NB4 (cell line): ENCODE measurements around the gene PLA2G4A.
"Not testable (repeated sequence)": the region's sequence is repeated elsewhere in the genome, so short reads cannot be mapped to it uniquely, and the experiment has no call there.

ENCODE experiments used
- CTCF ChIP-seq: IDR thresholded peaks from one replicate; pipeline ENCODE4 v1.5.1; 2012; ENCODE audit warnings: low read depth, low read length
- MAX ChIP-seq: IDR thresholded peaks from 2 replicates; pipeline ENCODE4 v1.6.1; 2011; ENCODE audit warnings: low read depth, low read length
- MYC ChIP-seq: IDR thresholded peaks from 2 replicates; pipeline ENCODE4 v1.6.1; 2011; ENCODE audit warnings: low read depth, low read length
- POLR2A ChIP-seq: IDR thresholded peaks from 2 replicates; pipeline ENCODE4 v1.6.1; 2011; ENCODE audit warnings: mild to moderate bottlenecking; ENCODE audit not compliant: insufficient read length; ENCODE audit errors: extremely low read depth

- not testable (repeated sequence) for TF ChIP-seq POLR2A, CTCF, MAX, MYC
Observed at GRCh38 chr1:186922814-186923213, 94.1 kb downstream of the PLA2G4A start.
